ENCODE data around the gene NAXD.

GRCh38 chr13:110627351-110627750, 12.0 kb downstream of the NAXD start:
- no peak for TF ChIP-seq CTCF (IDR thresholded peaks at IDR 0.05; ENCODE audit: insufficient read depth, low read depth, low read length)
- TF ChIP-seq EZH2 (IDR thresholded peaks at IDR 0.05; ENCODE audit: insufficient read depth, low read length): no peak
